GM18907 (cell line): ENCODE measurements around the gene LRRFIP1.
A peak's percentile ranks its signal among the peaks of the same experiment; 100 is the strongest.

Experiments used
- ATAC-seq: cut with Tn5 transposase; IDR thresholded peaks from one replicate; pipeline ENCODE4 v1.9.1; 2021; ENCODE audit warnings: mild to moderate bottlenecking, moderate library complexity; ENCODE audit not compliant: unreplicated experiment

The LRRFIP1 gene

GRCh38 chr2:237720957-237721356 lies 93.6 kb downstream of the LRRFIP1 start:
- no peak for ATAC-seq

GRCh38 chr2:237721458-237721857 lies 94.1 kb downstream of the LRRFIP1 start:
- ATAC-seq = no peak

- no peak for ATAC-seq
Observed at GRCh38 chr2:237722616-237723015, 95.2 kb downstream of the LRRFIP1 start.

GRCh38 chr2:237723023-237723422 lies 95.6 kb downstream of the LRRFIP1 start:
- ATAC-seq = no peak

GRCh38 chr2:237723602-237724001 lies 96.2 kb downstream of the LRRFIP1 start:
- peak; percentile 56 for ATAC-seq

- no peak for ATAC-seq
Observed at GRCh38 chr2:237724811-237725478, 97.6 kb downstream of the LRRFIP1 start.

- ATAC-seq = no peak
Observed at GRCh38 chr2:237725661-237726060, 98.3 kb downstream of the LRRFIP1 start.

- no peak for ATAC-seq
Observed at GRCh38 chr2:237726401-237726830, 99.0 kb downstream of the LRRFIP1 start.

- ATAC-seq = no peak
Observed at GRCh38 chr2:237727363-237727762, 100.0 kb downstream of the LRRFIP1 start.

- no peak for ATAC-seq
Observed at GRCh38 chr2:237729681-237730475, 102.5 kb downstream of the LRRFIP1 start.

- no peak for ATAC-seq
Observed at GRCh38 chr2:237731663-237732062, 104.3 kb downstream of the LRRFIP1 start.

GRCh38 chr2:237732070-237732469 lies 104.7 kb downstream of the LRRFIP1 start:
- ATAC-seq = no peak

- ATAC-seq = no peak
Observed at GRCh38 chr2:237732790-237733381, 105.5 kb downstream of the LRRFIP1 start.

- no peak for ATAC-seq
Observed at GRCh38 chr2:237733677-237734300, 106.4 kb downstream of the LRRFIP1 start.

- ATAC-seq = no peak
Observed at GRCh38 chr2:237734905-237735623, 107.7 kb downstream of the LRRFIP1 start.

- no peak for ATAC-seq
Observed at GRCh38 chr2:237735798-237736197, 108.4 kb downstream of the LRRFIP1 start.

- ATAC-seq = no peak
Observed at GRCh38 chr2:237736783-237737182, 109.4 kb downstream of the LRRFIP1 start.

GRCh38 chr2:237737196-237737865 lies 109.9 kb downstream of the LRRFIP1 start:
- no peak for ATAC-seq

GRCh38 chr2:237738255-237738654 lies 110.9 kb downstream of the LRRFIP1 start:
- ATAC-seq = no peak

GRCh38 chr2:237739101-237739500 lies 111.7 kb downstream of the LRRFIP1 start:
- no peak for ATAC-seq
